Endometrium (tissue), 2 donors: ENCODE data around the gene CAPN8.
"Not testable (repeated sequence)": the region's sequence is repeated elsewhere in the genome, so short reads cannot be mapped to it uniquely, and the experiment has no call there.

Experiments used
- FAIRE-seq: peaks from 2 replicates; lab custom pipeline; 2012; peaks lifted over from hg19 to GRCh38; lab: Jason Lieb, UNC
- donor health status: control.
- donor health status: control.

The CAPN8 gene

DNA sequence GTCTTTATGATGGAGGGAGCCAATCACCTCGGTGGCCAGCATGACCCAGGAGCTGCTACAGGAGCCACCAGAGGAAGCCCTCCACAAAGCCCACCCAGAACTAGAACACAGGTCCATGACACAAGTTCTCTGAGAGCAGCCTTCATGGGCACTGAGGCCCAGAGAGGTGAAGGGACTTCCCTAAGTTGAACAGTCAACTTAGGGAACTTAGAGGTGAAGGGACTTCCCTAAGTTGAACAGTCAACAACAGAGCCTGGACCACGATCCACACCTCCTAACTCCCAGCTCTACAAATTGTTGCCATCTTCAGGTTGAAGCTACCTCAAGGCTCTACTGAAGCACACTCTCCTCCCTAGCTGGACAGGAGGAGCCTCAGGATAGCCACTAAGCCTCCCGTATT, 139.5 kb downstream of the CAPN8 start:
- no peak for FAIRE-seq

- FAIRE-seq = no peak
Observed at GRCh38 chr1:223525546-223525945, 140.0 kb downstream of the CAPN8 start.

- FAIRE-seq = no peak
Observed at GRCh38 chr1:223524930-223525451, 140.5 kb downstream of the CAPN8 start.

DNA sequence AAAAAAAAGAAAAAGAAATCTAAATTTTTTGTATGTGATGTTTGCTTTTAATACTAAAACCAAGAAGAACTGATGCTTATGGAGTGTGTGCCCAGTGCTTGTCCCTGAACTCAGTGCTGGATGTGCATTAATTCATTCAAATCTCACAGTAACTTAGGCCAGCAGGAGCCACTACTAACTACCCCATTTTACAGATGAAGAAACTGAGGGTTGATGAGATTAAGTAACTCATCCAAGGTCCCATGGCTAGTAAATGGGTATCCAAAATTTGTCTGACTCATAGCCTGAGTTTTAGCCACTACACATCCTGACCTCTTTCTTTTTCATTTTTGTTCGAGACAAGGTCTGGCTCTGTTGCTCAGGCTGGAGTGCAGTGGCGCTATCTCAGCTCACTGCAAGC, 144.4 kb downstream of the CAPN8 start:
- no peak for FAIRE-seq

DNA sequence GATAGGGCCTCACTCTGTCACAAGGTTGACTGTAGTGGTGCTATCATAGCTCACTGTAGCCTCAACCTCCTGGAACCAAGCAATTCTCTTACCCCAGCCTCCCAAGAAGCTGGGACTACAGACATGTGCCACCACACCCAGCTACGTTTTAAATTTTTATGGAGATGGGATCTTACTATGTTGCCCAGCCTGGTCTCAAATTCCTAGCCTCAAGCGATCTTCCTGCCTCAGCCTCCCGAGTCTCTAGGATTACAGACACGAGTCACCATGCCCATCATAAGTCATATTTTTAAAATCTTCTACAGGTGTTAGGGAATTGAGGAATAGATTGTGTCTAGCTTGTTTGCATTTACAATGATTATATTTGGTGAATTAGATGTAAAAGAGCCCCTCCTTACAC, 145.3 kb downstream of the CAPN8 start:
- FAIRE-seq = no peak

DNA sequence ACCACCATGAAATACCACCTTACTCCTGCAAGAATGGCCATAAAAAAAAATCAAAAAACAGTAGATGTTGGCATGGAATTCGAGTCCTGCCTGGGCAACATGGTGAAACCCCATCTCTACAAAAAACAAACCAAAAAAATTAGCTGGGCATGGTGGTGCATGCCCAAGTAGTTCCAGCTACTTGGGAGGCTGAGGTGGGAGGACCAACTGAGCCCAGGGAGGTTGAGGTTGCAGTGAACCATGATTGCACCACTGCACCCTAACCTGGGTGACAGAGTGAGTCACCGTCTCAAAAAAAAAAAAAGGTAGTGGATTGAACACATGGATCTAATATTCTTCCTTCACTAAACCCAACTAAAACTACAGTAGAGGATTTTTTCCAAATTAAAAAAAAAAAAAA, 146.4 kb downstream of the CAPN8 start:
- no peak for FAIRE-seq

GRCh38 chr1:223518553-223518952, 146.9 kb downstream of the CAPN8 start:
- FAIRE-seq = not testable (repeated sequence)

GRCh38 chr1:223515926-223516325, 149.6 kb downstream of the CAPN8 start:
- FAIRE-seq = no peak

DNA sequence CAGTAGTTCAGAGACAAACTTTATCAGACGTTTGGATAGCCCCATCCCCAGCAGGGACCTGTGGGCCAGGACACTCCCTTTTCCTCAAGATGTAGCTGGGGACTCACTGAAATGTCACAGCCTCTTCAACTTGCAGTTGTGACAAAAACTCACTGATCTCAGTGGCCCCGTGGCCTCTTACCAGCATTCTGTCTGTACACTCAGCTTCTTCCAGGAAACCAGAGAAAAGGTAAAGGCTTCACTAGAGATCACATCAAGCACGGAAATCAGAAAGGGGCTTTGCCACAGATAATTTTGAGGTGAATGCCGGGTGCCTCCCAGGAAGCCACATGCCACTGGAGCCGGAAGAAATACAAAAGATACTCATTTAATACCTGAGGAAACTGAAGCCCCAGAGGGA, 150.1 kb downstream of the CAPN8 start:
- no peak for FAIRE-seq

DNA sequence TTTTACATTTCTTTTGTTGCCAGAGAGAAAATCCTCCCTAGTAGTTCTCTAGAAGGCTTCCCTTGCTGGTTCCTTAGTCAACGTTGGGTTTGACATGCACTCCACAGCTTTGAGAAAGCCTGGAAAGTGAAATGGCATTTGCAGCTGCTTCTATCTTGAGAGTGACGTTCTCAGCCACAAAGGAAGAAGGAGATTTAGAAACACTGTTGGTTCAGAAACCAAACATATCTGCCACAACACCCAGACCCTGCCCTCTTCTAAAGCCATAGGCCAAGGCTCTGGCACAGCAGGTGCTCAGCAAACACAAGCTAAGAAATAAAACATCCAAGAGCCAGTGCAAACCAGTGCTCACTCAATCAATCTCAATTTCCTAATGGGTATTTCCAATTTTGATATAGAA, 150.9 kb downstream of the CAPN8 start:
- FAIRE-seq = no peak

GRCh38 chr1:223513309-223513708, 152.2 kb downstream of the CAPN8 start:
- FAIRE-seq = no peak

GRCh38 chr1:223512057-223512456, 153.4 kb downstream of the CAPN8 start:
- FAIRE-seq = no peak

DNA sequence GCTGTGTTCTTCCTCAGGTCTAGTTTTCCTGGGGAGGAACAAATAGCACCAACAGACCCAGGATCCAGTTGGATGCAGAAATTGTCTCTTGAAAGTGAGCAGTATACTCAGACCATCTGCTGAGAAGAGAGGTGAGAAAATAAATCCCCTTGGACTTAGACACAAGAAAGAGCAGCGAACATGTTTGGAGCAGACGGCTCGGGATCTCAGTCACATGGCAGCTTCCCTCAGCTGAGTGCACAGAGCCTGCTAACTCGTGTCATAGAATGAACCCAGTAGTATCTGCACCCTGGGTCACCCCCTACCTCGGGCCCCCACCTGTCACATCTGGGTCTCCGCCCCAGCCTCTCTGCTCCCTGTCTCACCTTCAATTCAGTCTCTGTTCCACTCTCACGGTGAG, 156.7 kb downstream of the CAPN8 start:
- FAIRE-seq = no peak

GRCh38 chr1:223504741-223505140, 160.8 kb downstream of the CAPN8 start:
- FAIRE-seq = no peak

- FAIRE-seq = no peak
Observed at GRCh38 chr1:223503348-223503747, 162.2 kb downstream of the CAPN8 start.

DNA sequence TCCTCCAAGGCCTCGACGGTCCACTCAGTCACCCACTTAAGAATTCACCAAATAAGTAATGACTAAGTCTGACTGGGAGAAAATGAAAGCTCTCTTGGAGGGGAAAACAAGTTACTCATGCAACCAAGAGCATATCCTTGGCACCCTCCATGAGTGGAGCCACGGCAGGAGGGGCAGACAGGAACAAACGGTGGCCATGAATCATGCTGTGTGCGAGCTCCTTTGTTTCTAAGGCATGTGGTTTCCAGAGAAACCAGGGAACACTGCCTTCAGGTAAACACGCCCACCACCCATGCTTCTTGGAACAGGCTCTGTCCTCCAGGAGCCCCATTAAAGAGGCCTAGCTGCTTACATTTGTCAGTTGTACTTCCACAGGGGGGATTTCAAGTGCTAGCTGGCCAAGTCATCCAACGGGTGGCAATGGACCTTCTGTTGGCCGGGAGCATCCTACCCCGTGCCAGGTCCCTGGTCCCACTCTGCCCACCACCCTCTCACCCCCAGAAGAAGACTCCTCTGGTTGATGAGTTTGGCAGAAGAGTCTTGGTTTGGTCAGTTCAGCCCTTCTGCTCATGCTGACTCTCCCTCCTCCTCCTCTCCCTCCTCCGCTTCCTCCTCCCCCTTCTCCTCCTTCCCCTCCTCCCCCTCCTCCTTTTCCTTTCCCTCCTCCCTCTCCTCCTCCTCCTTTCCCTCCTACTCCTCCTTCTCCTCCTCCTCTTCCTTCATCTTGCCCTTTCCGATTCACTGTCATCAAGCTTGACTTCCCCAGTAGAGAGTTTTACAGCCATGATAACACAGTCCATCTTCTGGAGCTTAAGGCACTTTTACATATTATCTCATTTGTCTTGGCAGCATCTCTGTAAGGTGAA, 164.7 kb downstream of the CAPN8 start:
- no peak for FAIRE-seq

DNA sequence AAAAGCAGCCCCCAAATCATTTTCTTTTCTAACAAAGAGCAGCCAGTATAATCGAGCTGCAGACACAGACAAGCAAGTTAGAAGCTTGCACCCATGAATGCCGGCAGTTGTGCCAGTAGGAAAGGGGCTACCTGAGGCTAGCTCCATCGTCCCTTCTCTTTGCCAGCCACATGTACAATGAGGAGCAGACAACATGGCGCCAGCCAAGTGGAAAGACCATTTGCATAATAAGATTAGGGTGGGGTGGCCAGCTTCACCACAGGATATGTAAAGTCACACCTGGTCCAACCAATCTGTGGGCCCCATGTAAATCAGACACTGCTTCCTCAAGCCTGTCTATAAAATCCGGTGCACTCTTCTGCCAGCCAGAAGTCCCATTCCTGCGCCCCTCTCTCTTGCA, 168.6 kb downstream of the CAPN8 start:
- FAIRE-seq = no peak

GRCh38 chr1:223494926-223495645, 170.4 kb downstream of the CAPN8 start:
- no peak for FAIRE-seq

GRCh38 chr1:223492044-223492443, 173.5 kb downstream of the CAPN8 start:
- no peak for FAIRE-seq
